OCI-LY3 (cell line): ENCODE data around the gene RETREG2.

Experiments used
- EZH2phosphoT487 ChIP-seq: fragments of 200-600 bp; shearing (Covaris generic); IDR thresholded peaks from 2 replicates; pipeline ENCODE4 v1.6.1; 2018; ENCODE audit warnings: antibody characterized with exemption, mixed run types, low read depth
- TF ChIP-seq, protein P1 (sequence below): fragments of 200-600, 300-600 bp; sonication (generic); IDR thresholded peaks from 2 replicates; pipeline ENCODE4 v1.5.1; 2014; ENCODE audit warnings: antibody characterized with exemption, low read length, low read depth

GRCh38 chr2:219167997-219168396 lies 10.1 kb upstream of the RETREG2 start:
- TF ChIP-seq, protein P1, sequence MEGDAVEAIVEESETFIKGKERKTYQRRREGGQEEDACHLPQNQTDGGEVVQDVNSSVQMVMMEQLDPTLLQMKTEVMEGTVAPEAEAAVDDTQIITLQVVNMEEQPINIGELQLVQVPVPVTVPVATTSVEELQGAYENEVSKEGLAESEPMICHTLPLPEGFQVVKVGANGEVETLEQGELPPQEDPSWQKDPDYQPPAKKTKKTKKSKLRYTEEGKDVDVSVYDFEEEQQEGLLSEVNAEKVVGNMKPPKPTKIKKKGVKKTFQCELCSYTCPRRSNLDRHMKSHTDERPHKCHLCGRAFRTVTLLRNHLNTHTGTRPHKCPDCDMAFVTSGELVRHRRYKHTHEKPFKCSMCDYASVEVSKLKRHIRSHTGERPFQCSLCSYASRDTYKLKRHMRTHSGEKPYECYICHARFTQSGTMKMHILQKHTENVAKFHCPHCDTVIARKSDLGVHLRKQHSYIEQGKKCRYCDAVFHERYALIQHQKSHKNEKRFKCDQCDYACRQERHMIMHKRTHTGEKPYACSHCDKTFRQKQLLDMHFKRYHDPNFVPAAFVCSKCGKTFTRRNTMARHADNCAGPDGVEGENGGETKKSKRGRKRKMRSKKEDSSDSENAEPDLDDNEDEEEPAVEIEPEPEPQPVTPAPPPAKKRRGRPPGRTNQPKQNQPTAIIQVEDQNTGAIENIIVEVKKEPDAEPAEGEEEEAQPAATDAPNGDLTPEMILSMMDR = no peak
- no peak for TF ChIP-seq EZH2phosphoT487
